Stimulated activated CD4-positive, alpha-beta T cell treated with anti-CD3 and anti-CD28 coated beads, TNF-alpha, amount 100 ng/mL, for 4 hours (primary cell): ENCODE data around the gene PALM3.
"Not testable (repeated sequence)": the region's sequence is repeated elsewhere in the genome, so short reads cannot be mapped to it uniquely, and the experiment has no call there.

Experiments
- DNase-seq, 3 experiments: peaks; one replicate each; pipeline ENCODE4 v3.0.0-alpha.2; 2020; ENCODE audit warnings: low read depth in 3 of 3

The PALM3 gene

GRCh38 chr19:14031719-14032480, 30.0 kb downstream of the PALM3 start, which contains the start of gene IL27RA:
Gene IL27RA (plus strand): TSS chr19:14031762. CDS start chr19:14031873, 111 bp downstream.
- peak; percentile 61 to 86 (median 70) for DNase-seq

- DNase-seq = peak in 1 of 3 experiments; percentile 82
Measured at GRCh38 chr19:14030997-14031718, 30.7 kb downstream of the PALM3 start.

GRCh38 chr19:14028901-14029300, 33.0 kb downstream of the PALM3 start:
- DNase-seq = no peak

- no peak for DNase-seq
Measured at GRCh38 chr19:14027856-14028450, 33.9 kb downstream of the PALM3 start, which contains the start of gene RLN3. Gene RLN3 (plus strand): TSS chr19:14028148. CDS start chr19:14028205, 57 bp downstream.

- DNase-seq = not testable (repeated sequence)
Measured at GRCh38 chr19:14026652-14027192, 35.2 kb downstream of the PALM3 start.

GRCh38 chr19:14023404-14024235, 38.3 kb downstream of the PALM3 start:
- DNase-seq = no peak

GRCh38 chr19:14022469-14022868, 39.4 kb downstream of the PALM3 start:
- DNase-seq = no peak

- DNase-seq = no peak
Measured at GRCh38 chr19:14021474-14021873, 40.4 kb downstream of the PALM3 start.

- DNase-seq = not testable (repeated sequence)
Measured at GRCh38 chr19:14019739-14020138, 42.1 kb downstream of the PALM3 start.

GRCh38 chr19:14019100-14019499, 42.8 kb downstream of the PALM3 start:
- DNase-seq = no peak

- DNase-seq = no peak
Measured at GRCh38 chr19:14015524-14016035, 46.3 kb downstream of the PALM3 start.

GRCh38 chr19:14012378-14012915, 49.4 kb downstream of the PALM3 start:
- no peak for DNase-seq

GRCh38 chr19:14006766-14007562, 54.9 kb downstream of the PALM3 start:
- peak in 1 of 3 experiments; percentile 73 for DNase-seq

- DNase-seq = peak; percentile 99 to 100 (median 100)
Measured at GRCh38 chr19:14006085-14006765, 55.7 kb downstream of the PALM3 start, which contains the start of gene RFX1. Gene RFX1 (minus strand): TSS chr19:14006320. CDS start chr19:13993843, 12,477 bp downstream.

GRCh38 chr19:14005349-14006084, 56.4 kb downstream of the PALM3 start:
- DNase-seq = peak; percentile 82 to 90 (median 90)

GRCh38 chr19:14004619-14005348, 57.1 kb downstream of the PALM3 start:
- DNase-seq = no peak
